Suppressor macrophage treated with lipopolysaccharide for 4 hours (primary cell): ENCODE results near the gene SLC4A1.
A peak's percentile ranks its signal among the peaks of the same experiment; 100 is the strongest.

ENCODE experiments used
- DNase-seq: peaks from one replicate; pipeline ENCODE4 v3.0.0-alpha.2; 2020

Gene SLC4A1

GRCh38 chr17:44283344-44284023, 15.5 kb upstream of the SLC4A1 start:
- no peak for DNase-seq

- DNase-seq: no peak
Measured at GRCh38 chr17:44282264-44282663, 14.3 kb upstream of the SLC4A1 start.

GRCh38 chr17:44281570-44281969, 13.6 kb upstream of the SLC4A1 start:
- DNase-seq: no peak

GRCh38 chr17:44280392-44280937, 12.5 kb upstream of the SLC4A1 start:
- DNase-seq: no peak

GRCh38 chr17:44279666-44280391, 11.9 kb upstream of the SLC4A1 start:
- peak; percentile 94 for DNase-seq

- DNase-seq: no peak
Measured at GRCh38 chr17:44279346-44279665, 11.4 kb upstream of the SLC4A1 start.

GRCh38 chr17:44277976-44278375, 10.0 kb upstream of the SLC4A1 start:
- DNase-seq: no peak

GRCh38 chr17:44273607-44274006, 5.7 kb upstream of the SLC4A1 start:
- DNase-seq: no peak

- no peak for DNase-seq
Measured at GRCh38 chr17:44272954-44273353, 5.0 kb upstream of the SLC4A1 start.

GRCh38 chr17:44272321-44272951, 4.5 kb upstream of the SLC4A1 start:
- no peak for DNase-seq

- no peak for DNase-seq
Measured at GRCh38 chr17:44269535-44270240, 1.8 kb upstream of the SLC4A1 start.

- DNase-seq: no peak
Measured at GRCh38 chr17:44268709-44269534, 987 bp upstream of the SLC4A1 start.

GRCh38 chr17:44267165-44267455, 825 bp downstream of the SLC4A1 start:
- no peak for DNase-seq

GRCh38 chr17:44266402-44267164, 1.4 kb downstream of the SLC4A1 start:
- DNase-seq: no peak

GRCh38 chr17:44263345-44263902, 4.5 kb downstream of the SLC4A1 start:
- no peak for DNase-seq

- no peak for DNase-seq
Measured at GRCh38 chr17:44262654-44263225, 5.2 kb downstream of the SLC4A1 start.

GRCh38 chr17:44260296-44260695, 7.6 kb downstream of the SLC4A1 start:
- DNase-seq: no peak

GRCh38 chr17:44258811-44259351, 9.1 kb downstream of the SLC4A1 start:
- DNase-seq: no peak

GRCh38 chr17:44257815-44258760, 9.8 kb downstream of the SLC4A1 start:
- no peak for DNase-seq

- no peak for DNase-seq
Measured at GRCh38 chr17:44256671-44257070, 11.3 kb downstream of the SLC4A1 start.
